Aorta (tissue), 5 donors: ENCODE data around the gene IRF1. TPM values are rescaled to one million over a fixed set of nuclear protein-coding genes. Genes with fewer than 3 reads are reported as not detected.

Experiments
- ATAC-seq: fragments of 200-7000 bp; cut with Tn5 transposase; one replicate; pipeline ENCODE4 v1.9.1; 2022; ENCODE audit warnings: moderate library complexity; ENCODE audit not compliant: low FRiP score
- DNase-seq, 2 donors: peaks; one replicate each; pipeline ENCODE4 v3.0.0-alpha.2; 2020
- H3K27ac ChIP-seq, 2 donors: one replicate each; pipeline ENCODE4 v1.5.1; 2013; ENCODE audit warnings: low read length in 2 of 2, mild to moderate bottlenecking in 2 of 2, moderate library complexity in 2 of 2, control low read depth in 1 of 2, inconsistent platforms in 1 of 2, low read depth in 1 of 2
- H3K27me3 ChIP-seq, 2 donors: one replicate each; pipeline ENCODE4 v1.6.1; 2013; ENCODE audit warnings: control low read depth in 1 of 2, low read length in 1 of 2, mild to moderate bottlenecking in 1 of 2, moderate library complexity in 1 of 2; ENCODE audit not compliant: insufficient read depth in 2 of 2, control insufficient read depth in 1 of 2
- H3K36me3 ChIP-seq, 2 donors: one replicate each; pipeline ENCODE4 v1.6.1; 2013; ENCODE audit warnings: control low read depth in 1 of 2, low read length in 1 of 2, mild to moderate bottlenecking in 1 of 2; ENCODE audit not compliant: insufficient read depth in 2 of 2, control insufficient read depth in 1 of 2
- H3K4me1 ChIP-seq, 2 donors: one replicate each; pipeline ENCODE4 v1.6.1; 2013; ENCODE audit warnings: low read length in 2 of 2, control low read depth in 1 of 2, mild to moderate bottlenecking in 1 of 2, moderate library complexity in 1 of 2; ENCODE audit not compliant: insufficient read depth in 2 of 2, control insufficient read depth in 1 of 2
- H3K4me3 ChIP-seq, 2 donors: one replicate each; pipeline ENCODE4 v1.5.1; 2013; ENCODE audit warnings: low read length in 2 of 2, control low read depth in 1 of 2, mild to moderate bottlenecking in 1 of 2
- H3K9me3 ChIP-seq: one replicate; pipeline ENCODE4 v1.6.1; 2013; ENCODE audit warnings: mild to moderate bottlenecking, low read length; ENCODE audit not compliant: control insufficient read depth
- WGBS, 2 donors: extraction: QIAGEN DNeasy Blood & Tissue Kit; methylation state at CpG; one replicate each; pipeline ENCODE4 v1.1.7; 2013; 5-methylcytosine and 5-hydroxymethylcytosine counted together
- intact Hi-C, 2 donors: fragments of 100-400 bp; cut with DNase I; formaldehyde crosslinking; loops; one replicate each; pipeline versions ENCODE4 v1.14.2 to v1.15.0; 2022
- polyA plus RNA-seq, 2 donors: library from polyadenylated mRNA; stranded (reverse); fragments of 200-250 nt; gene quantifications; one replicate each; pipeline ENCODE4 v1.2.3, GENCODE V29; 2013
- total RNA-seq, 2 donors: library from RNA; stranded (reverse); fragmentation: NEBNext Ultra II Directional; extraction: Animal tissue kit (Norgen Biotek cat#: 25700); gene quantifications; one replicate each; pipeline ENCODE4 v1.2.1, GENCODE V29; 2021
- donor health status: healthy with polysubstance abuse.
- donor health status: Bipolar disorder and iron deficiency.
- donor health status: DM: no; HTN: no; CAD: no.
- donor health status: DM: no; HTN: no; CAD: no.
- donor health status: DM: yes; HTN: yes; CAD: no.

IRF1 gene
- total and polyA plus RNA-seq, 4 donors = 12.9 to 36.1 (median 20.0) TPM

DNA sequence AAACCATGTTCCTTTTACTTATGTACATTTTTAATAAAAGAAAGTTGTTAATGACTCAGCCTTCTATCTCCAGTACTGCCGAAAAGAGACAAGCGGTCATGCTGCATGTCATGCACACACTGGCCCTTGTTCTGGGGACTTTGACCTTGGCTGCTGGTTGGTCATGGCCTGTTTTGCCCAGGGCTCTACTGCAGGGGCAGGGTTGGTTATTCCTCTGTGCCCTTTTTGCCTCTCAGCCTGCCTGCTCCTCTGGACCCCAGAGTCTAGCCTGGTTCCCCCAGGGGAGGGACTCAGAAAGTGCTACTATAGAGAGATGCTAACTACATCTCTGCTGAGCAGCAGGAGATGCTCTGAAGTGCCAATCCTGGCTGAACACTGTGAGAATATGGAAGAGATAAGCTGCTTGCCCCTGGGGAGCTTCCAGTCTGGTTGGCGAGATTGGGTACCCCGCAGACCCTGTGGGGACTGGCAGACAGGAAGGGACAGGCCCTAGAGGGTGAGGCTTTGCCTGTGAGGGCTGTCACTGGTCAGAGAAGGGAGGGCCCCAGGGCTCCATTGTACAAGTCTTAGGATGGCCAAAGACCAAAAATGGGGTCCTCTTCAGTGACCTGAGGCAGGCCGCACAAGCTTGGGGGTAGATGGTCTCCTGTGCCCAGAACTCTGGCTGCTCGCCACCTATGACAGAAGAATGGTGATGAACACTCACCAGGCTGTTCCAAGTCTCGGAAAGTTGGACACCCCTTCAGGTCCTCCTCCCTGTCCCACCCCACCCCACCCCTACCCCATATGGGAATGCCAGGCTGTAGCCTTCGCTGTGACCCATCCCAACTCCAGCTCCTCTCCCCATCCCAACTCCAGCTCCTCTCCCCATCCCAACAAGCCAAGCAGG lies 14.3 kb downstream of the IRF1 start:
- ATAC-seq (no peak), DNase-seq (no peak)
- H3K27me3 ChIP-seq = no peaks in the 10 kb centered on the region
- 82 to 86% methylated on average over 7 to 8 of the region's 8 CpGs for WGBS, 2 donors
- intact Hi-C loops = no loop called here
- H3K9me3 ChIP-seq = no peaks in the 10 kb centered on the region
- H3K36me3 ChIP-seq = no peaks in the 10 kb centered on the region
- H3K4me1 ChIP-seq = no peaks in the 10 kb centered on the region
- H3K27ac ChIP-seq = no peak overlapping the region
- H3K4me3 ChIP-seq = no peak overlapping the region

DNA sequence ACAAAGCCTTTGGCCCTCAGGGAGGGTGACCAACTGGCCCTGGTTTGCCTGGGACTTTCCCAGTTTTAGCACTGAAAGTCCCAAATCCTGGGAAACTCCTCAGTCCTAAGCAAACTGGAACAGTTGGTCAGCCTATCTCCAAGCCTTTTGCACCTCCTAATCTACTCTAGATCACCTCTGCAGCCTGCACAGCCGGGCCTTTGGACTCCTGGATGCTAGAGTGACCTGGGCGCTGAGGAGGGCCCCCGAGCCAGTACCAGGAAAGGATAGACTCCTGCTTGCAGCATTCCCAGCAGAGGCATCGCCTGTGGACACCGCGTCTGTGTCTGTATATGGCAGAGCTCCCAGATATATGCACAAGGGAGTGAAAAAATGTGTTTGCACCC lies 15.1 kb downstream of the IRF1 start:
- ATAC-seq (no peak), DNase-seq (no peak)
- Histone ChIP-seq H3K36me3 (no peaks in the 10 kb centered on the region), H3K27ac (no peak overlapping the region), H3K4me1 (no peaks in the 10 kb centered on the region), H3K9me3 (no peaks in the 10 kb centered on the region), H3K27me3 (no peaks in the 10 kb centered on the region), H3K4me3 (no peak overlapping the region)
- intact Hi-C loops = no loop called here
- WGBS, 2 donors = 36 to 55% methylated on average over 6 of the region's 6 CpGs

DNA sequence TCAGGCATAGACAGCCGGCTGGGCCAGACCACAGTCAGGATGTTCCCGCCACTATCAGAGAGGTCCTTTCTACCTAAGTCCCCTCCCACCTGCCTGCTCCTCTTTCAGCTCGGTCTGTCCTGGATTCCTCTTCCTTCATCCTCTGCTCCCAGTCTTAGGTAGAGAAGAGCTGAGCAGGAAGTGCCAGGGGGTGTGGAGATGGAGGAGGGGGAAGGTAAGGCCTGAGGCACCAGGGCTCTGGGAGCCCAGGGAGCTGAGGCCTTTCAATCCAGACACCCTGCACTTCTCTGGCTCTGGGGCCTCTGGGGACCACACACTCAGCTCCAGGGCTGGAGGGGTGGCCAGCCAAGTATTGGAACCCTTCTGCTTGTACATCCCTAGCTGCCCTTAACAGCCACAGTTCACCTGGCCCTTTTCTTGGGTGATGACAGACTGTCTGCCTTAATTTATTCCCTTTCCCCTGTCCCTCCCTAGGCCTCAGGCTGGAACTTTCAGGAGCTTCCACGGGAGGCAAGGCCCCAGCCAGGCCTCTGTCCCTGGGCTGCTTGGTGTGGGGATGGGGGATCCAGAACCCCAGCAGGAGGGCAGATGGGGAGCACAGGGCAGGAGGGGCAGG lies 15.6 kb downstream of the IRF1 start:
- Histone ChIP-seq H3K9me3 (no peaks in the 10 kb centered on the region), H3K4me1 (no peaks in the 10 kb centered on the region), H3K36me3 (no peaks in the 10 kb centered on the region), H3K27ac (no peak overlapping the region), H3K4me3 (no peak overlapping the region), H3K27me3 (no peaks in the 10 kb centered on the region)
- peak; percentile 37 for ATAC-seq
- intact Hi-C loops = no loop called here
- WGBS, 2 donors = 69 to 70% methylated on average over 4 of the region's 4 CpGs
- DNase-seq = no peak

DNA sequence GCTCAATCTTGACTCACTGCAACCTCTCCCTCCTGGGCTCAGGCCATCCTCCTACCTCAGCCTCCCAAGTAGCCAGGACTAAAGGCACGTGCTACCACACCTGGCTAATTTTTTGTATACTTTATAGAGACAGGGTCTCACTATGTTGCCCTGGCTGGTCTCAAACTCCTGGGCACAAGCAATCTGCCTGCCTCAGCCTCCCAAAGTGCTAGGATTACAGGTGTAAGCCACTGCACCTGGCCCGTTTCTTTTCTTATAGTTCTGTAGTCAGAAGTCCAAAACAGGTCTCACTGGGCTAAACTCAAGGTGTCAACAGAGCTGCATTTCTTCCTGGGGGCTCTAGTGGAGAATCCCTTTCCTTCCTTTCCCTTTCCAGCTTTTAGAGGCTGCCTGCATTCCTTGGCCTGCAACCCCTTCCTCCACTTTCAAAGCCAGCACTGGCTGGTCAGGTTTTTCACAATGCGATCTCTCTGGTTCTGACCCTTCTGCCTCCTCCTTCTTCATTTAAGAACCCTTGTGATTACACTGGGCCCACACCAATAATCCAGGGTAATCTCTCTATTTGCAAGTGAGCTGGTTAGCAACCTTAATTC lies 16.3 kb downstream of the IRF1 start:
- Histone ChIP-seq H3K4me3 (no peak overlapping the region), H3K27ac (no peak overlapping the region), H3K36me3 (no peaks in the 10 kb centered on the region), H3K9me3 (no peaks in the 10 kb centered on the region), H3K27me3 (no peaks in the 10 kb centered on the region), H3K4me1 (no peaks in the 10 kb centered on the region)
- DNase-seq (no peak), ATAC-seq (no peak)
- intact Hi-C loops = no loop called here
- WGBS, 2 donors = 97 to 98% methylated on average over 3 of the region's 3 CpGs

DNA sequence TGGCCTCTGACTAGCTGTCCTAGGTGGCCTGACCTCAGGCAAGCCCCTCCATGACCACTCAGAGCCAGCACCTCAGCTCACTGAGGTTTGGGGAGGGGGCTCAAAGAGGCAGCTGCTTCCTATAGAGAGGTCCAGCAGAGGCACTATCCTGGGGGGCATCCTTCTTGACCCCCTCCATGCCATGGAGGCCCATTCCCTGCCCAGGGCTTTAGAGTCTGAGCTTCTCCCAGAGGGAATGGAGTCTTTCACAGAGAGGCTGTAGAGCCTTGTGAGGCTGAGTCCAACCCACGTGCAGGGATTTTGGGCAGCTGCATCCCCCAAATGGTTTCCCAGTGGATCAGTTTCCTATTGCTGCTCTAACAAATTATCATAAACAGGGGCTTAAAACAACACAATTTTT lies 16.9 kb downstream of the IRF1 start:
- ATAC-seq (no peak), DNase-seq (no peak)
- no peaks in the 10 kb centered on the region for H3K36me3 ChIP-seq
- no peak overlapping the region for H3K4me3 ChIP-seq
- no peaks in the 10 kb centered on the region for H3K4me1 ChIP-seq
- H3K27ac ChIP-seq = no peak overlapping the region
- intact Hi-C loops = no loop called here
- no peaks in the 10 kb centered on the region for H3K9me3 ChIP-seq
- WGBS, 2 donors = 74 to 88% methylated on average over 1 of the region's 1 CpG
- no peaks in the 10 kb centered on the region for H3K27me3 ChIP-seq

DNA sequence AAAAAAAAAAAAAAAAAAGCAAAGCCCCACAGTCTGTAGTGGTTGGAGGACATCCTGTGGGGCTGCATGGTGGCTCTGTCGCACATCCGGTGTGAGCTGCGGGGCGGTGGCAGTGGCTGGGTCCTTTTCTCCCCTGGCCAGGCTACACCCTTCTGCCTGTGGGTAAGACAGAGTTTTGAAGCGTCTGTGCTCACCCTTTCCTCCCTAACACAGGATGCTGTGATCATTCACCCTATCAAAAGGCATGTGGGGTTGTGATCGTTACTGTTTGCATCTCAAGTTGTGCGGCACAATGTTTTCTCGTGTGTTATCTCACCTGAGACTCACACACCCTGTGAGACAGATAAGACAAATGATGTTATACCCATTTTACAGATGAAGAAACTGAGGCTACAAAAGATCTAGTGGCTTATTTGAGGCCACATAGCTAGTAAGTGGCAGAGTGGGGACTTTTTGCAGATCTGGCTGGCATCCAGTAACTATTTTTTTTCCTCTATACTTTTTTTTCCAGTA lies 17.5 kb downstream of the IRF1 start:
- ATAC-seq = no peak

DNA sequence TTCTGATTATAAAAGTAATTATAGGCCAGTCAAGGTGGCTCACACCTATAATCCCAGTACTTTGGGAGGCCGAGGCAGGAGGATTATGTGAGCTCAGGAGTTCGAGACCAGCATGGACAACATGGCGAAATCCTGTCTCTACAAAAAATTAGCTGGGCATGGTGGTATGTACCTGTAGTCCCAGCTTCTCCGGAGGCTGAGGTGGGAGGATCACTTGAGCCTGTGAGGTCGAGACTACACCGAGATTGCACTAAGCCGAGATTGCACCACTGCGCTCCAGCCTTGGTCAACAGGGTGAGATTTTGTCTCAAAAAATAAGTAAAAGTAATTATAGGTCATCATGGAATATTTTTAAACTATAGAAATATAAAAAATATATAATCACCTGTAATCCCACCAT lies 18.1 kb downstream of the IRF1 start:
- Histone ChIP-seq H3K9me3 (no peaks in the 10 kb centered on the region), H3K27me3 (no peaks in the 10 kb centered on the region), H3K36me3 (no peaks in the 10 kb centered on the region), H3K4me3 (no peak overlapping the region), H3K27ac (no peak overlapping the region), H3K4me1 (no peaks in the 10 kb centered on the region)
- ATAC-seq = no peak
- intact Hi-C loops = no loop called here
- WGBS, 2 donors = 97% methylated on average over 8 of the region's 8 CpGs
- DNase-seq = no peak

More for the DNA sequence above, 17.5 kb downstream of the IRF1 start:
- H3K9me3 ChIP-seq = no peaks in the 10 kb centered on the region
- intact Hi-C loops = no loop called here
- no peaks in the 10 kb centered on the region for H3K4me1 ChIP-seq
- no peak overlapping the region for H3K27ac ChIP-seq
- peak in 1 of 2 donors; percentile 70 for DNase-seq
- H3K27me3 ChIP-seq = no peaks in the 10 kb centered on the region
- WGBS, 2 donors = 93 to 98% methylated on average over 8 of the region's 8 CpGs
- no peak overlapping the region for H3K4me3 ChIP-seq
- H3K36me3 ChIP-seq = no peaks in the 10 kb centered on the region

DNA sequence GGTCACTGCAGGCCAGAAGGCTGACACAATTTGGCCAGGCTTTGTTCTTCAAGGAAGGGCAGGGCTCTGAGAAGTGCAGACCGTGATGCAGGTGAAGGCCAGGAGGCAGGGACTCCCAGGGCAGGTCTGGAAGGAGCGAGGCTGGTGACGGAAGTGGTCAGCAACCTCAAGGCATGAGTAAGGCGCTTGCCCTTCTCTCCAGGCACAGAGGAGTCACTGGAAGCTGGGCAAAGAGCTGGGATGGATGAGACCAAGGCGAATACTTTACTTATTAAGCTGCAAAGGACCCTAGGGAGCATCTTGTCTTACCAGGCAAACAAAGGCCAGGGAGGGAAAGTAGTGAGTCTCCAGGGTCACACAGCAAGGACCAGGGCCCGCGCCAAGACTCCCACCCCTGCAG lies 18.6 kb downstream of the IRF1 start:
- 92 to 95% methylated on average over 7 of the region's 7 CpGs for WGBS, 2 donors
- intact Hi-C loops = no loop called here
- DNase-seq = no peak
- Histone ChIP-seq H3K36me3 (no peaks in the 10 kb centered on the region), H3K27ac (no peak overlapping the region), H3K4me3 (no peak overlapping the region), H3K9me3 (no peaks in the 10 kb centered on the region), H3K4me1 (no peaks in the 10 kb centered on the region), H3K27me3 (no peaks in the 10 kb centered on the region)
- no peak for ATAC-seq
